ENCODE data around the gene CALHM3. TPM values are rescaled to one million over a fixed set of nuclear protein-coding genes. Genes with fewer than 3 reads are reported as not detected.

Gene CALHM3
- total RNA-seq, 1 donor from 2014 or later, result not detected

- Mint-ChIP-seq H3K27me3 (ENCODE audit: low read depth, unreplicated experiment) (peaks cover 30% of the 10 kb centered on the region), H3K9me3 (ENCODE audit: unreplicated experiment) (peaks cover 4% of the 10 kb centered on the region), H3K36me3 (ENCODE audit: low read depth, unreplicated experiment) (no peaks in the 10 kb centered on the region), H3K4me3 (ENCODE audit: unreplicated experiment) (no peak overlapping the region), H3K27ac (ENCODE audit: unreplicated experiment) (no peak overlapping the region), H3K4me1 (ENCODE audit: low read depth, unreplicated experiment) (peaks cover 6% of the 10 kb centered on the region)
- no peak for FAIRE-seq
- Histone ChIP-seq H3K27me3 (ENCODE audit: insufficient read depth, low read length) (peaks cover 47% of the 10 kb centered on the region), H3K9ac (ENCODE audit: low read length) (no peak overlapping the region), H2AFZ (ENCODE audit: low read depth, low read length) (no peak overlapping the region), H3K4me2 (ENCODE audit: low read length) (no peak overlapping the region), H3K4me1 (ENCODE audit: insufficient read depth, low read length) (no peaks in the 10 kb centered on the region), H3K9me3 (ENCODE audit: insufficient read depth, low read depth, low read length) (no peaks in the 10 kb centered on the region), H3K27ac (ENCODE audit: low read depth, low read length) (no peak overlapping the region), H3K4me3 (ENCODE audit: insufficient read depth, low read depth, low read length) (no peak overlapping the region), H4K20me1 (ENCODE audit: insufficient read depth, low read length) (no peaks in the 10 kb centered on the region), H3K79me2 (ENCODE audit: insufficient read depth, low read length) (no peaks in the 10 kb centered on the region), H3K36me3 (ENCODE audit: insufficient read depth, low read length) (no peaks in the 10 kb centered on the region)
- DNase-seq (ENCODE audit: low read depth), result no peak
- no peak for TF ChIP-seq CTCF (IDR thresholded peaks at IDR 0.05; ENCODE audit: insufficient read depth, low read depth, low read length)
- no peak for TF ChIP-seq EZH2 (IDR thresholded peaks at IDR 0.05; ENCODE audit: insufficient read depth, low read length)
Observed at GRCh38 chr10:103519798-103520197, 40.8 kb upstream of the CALHM3 start.

GRCh38 chr10:103517234-103518085 is 38.4 kb upstream of the CALHM3 start:
- peaks cover 36% of the 10 kb centered on the region for H3K27me3 Mint-ChIP-seq (ENCODE audit: low read depth, unreplicated experiment)
- peaks cover 6% of the 10 kb centered on the region for H3K4me1 Mint-ChIP-seq (ENCODE audit: low read depth, unreplicated experiment)
- Histone ChIP-seq H3K4me3 (ENCODE audit: insufficient read depth, low read depth, low read length) (no peak overlapping the region), H3K4me1 (ENCODE audit: insufficient read depth, low read length) (no peaks in the 10 kb centered on the region), H3K79me2 (ENCODE audit: insufficient read depth, low read length) (no peaks in the 10 kb centered on the region), H3K27me3 (ENCODE audit: insufficient read depth, low read length) (peaks cover 47% of the 10 kb centered on the region), H2AFZ (ENCODE audit: low read depth, low read length) (no peak overlapping the region), H3K4me2 (ENCODE audit: low read length) (no peak overlapping the region), H3K9me3 (ENCODE audit: insufficient read depth, low read depth, low read length) (no peaks in the 10 kb centered on the region), H3K9ac (ENCODE audit: low read length) (no peak overlapping the region), H4K20me1 (ENCODE audit: insufficient read depth, low read length) (no peaks in the 10 kb centered on the region), H3K36me3 (ENCODE audit: insufficient read depth, low read length) (no peaks in the 10 kb centered on the region), H3K27ac (ENCODE audit: low read depth, low read length) (no peak overlapping the region)
- no peaks in the 10 kb centered on the region for H3K36me3 Mint-ChIP-seq (ENCODE audit: low read depth, unreplicated experiment)
- TF ChIP-seq EZH2 (IDR thresholded peaks at IDR 0.05; ENCODE audit: insufficient read depth, low read length) (no peak), CTCF (IDR thresholded peaks at IDR 0.05; ENCODE audit: insufficient read depth, low read depth, low read length) (no peak)
- DNase-seq (ENCODE audit: low read depth) (no peak), FAIRE-seq (no peak)
- H3K4me3 Mint-ChIP-seq (ENCODE audit: unreplicated experiment), result no peak overlapping the region
- peaks cover 4% of the 10 kb centered on the region for H3K9me3 Mint-ChIP-seq (ENCODE audit: unreplicated experiment)
- H3K27ac Mint-ChIP-seq (ENCODE audit: unreplicated experiment), result no peak overlapping the region

GRCh38 chr10:103514244-103514643 is 35.2 kb upstream of the CALHM3 start:
- H3K9ac ChIP-seq (ENCODE audit: low read length), result no peak overlapping the region
- H3K4me2 ChIP-seq (ENCODE audit: low read length), result no peak overlapping the region
- TF ChIP-seq EZH2 (IDR thresholded peaks at IDR 0.05; ENCODE audit: insufficient read depth, low read length) (no peak), CTCF (IDR thresholded peaks at IDR 0.05; ENCODE audit: insufficient read depth, low read depth, low read length) (no peak)
- peaks cover 6% of the 10 kb centered on the region for H3K4me1 Mint-ChIP-seq (ENCODE audit: low read depth, unreplicated experiment)
- peaks cover 14% of the 10 kb centered on the region for H4K20me1 ChIP-seq (ENCODE audit: insufficient read depth, low read length)
- H3K9me3 ChIP-seq (ENCODE audit: insufficient read depth, low read depth, low read length), result no peaks in the 10 kb centered on the region
- H3K4me3 ChIP-seq (ENCODE audit: insufficient read depth, low read depth, low read length), result no peak overlapping the region
- FAIRE-seq, result no peak
- H3K27ac Mint-ChIP-seq (ENCODE audit: unreplicated experiment), result no peak overlapping the region
- peaks cover 9% of the 10 kb centered on the region for H3K9me3 Mint-ChIP-seq (ENCODE audit: unreplicated experiment)
- no peaks in the 10 kb centered on the region for H3K79me2 ChIP-seq (ENCODE audit: insufficient read depth, low read length)
- H3K36me3 ChIP-seq (ENCODE audit: insufficient read depth, low read length), result no peaks in the 10 kb centered on the region
- no peaks in the 10 kb centered on the region for H3K4me1 ChIP-seq (ENCODE audit: insufficient read depth, low read length)
- peaks cover 2% of the 10 kb centered on the region for H3K36me3 Mint-ChIP-seq (ENCODE audit: low read depth, unreplicated experiment)
- H3K27me3 ChIP-seq (ENCODE audit: insufficient read depth, low read length), result peaks cover 69% of the 10 kb centered on the region
- no peak overlapping the region for H3K27ac ChIP-seq (ENCODE audit: low read depth, low read length)
- no peak overlapping the region for H3K4me3 Mint-ChIP-seq (ENCODE audit: unreplicated experiment)
- DNase-seq (ENCODE audit: low read depth), result no peak
- H3K27me3 Mint-ChIP-seq (ENCODE audit: low read depth, unreplicated experiment), result peaks cover 43% of the 10 kb centered on the region
- H2AFZ ChIP-seq (ENCODE audit: low read depth, low read length), result no peak overlapping the region
